HG03439 (cell line): ENCODE results near the gene SKIC2.
A peak's percentile ranks its signal among the peaks of the same experiment; 100 is the strongest.
"Not testable (repeated sequence)": the region's sequence is repeated elsewhere in the genome, so short reads cannot be mapped to it uniquely, and the experiment has no call there.

Experiments
- ATAC-seq: cut with Tn5 transposase; IDR thresholded peaks from one replicate; pipeline ENCODE4 v1.9.1; 2021; ENCODE audit warnings: mild to moderate bottlenecking, moderate library complexity; ENCODE audit not compliant: unreplicated experiment

SKIC2 gene

DNA sequence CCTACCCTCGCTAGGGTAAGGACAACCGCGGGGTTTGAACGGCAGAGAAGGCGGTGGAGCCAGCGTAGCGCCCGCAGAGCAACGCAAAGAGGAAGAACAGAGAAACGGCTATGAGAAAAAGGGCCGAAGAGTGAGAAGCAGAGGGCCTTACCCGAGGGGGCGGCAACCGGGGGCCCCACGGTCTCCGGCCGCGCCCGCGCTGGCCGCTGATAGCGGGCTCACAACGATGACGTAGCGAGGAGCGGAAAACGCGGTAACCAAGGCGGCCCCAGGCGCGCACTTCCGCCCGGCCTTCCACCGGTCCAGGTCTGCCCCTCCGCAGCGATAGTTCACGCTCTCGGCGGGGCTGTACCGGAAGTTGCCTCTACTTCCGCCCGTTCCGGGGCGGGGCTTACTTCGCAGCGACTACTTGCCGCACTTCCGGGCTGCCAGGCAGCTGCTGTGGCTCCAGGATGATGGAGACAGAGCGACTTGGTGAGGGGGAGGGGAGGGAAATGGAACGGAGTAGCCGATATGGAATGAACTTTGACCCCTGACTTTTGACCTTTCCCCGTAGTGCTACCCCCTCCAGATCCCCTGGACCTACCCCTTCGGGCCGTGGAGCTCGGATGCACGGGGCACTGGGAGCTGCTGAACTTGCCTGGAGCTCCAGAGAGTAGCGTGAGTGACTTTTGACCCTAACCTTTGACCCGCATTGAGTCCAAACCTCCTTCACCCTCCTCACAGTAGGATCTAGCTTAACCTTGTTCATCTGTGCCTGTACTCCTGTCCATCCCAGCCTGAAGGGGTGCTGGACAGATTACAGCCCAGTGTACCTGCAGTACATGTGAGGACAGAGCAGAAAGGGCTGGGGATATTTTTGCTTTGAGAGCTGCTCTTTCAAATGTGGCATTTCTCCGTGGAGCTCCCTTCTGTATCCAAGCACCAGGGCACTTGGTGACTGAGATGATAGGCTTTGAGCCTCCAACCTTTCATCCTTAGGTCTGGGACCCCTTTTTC, at the start of gene SKIC2, which contains the start of gene NELFE:
Gene SKIC2, plus strand, starts transcription at position 435 of the 999 bp plus-strand sequence. Its CDS starts 18 bp downstream, at position 453.
Gene NELFE, minus strand, starts transcription at position 231 of the 999 bp plus-strand sequence. CDS start 525 bp downstream, outside the sequence.
- peak; percentile 94 for ATAC-seq

DNA sequence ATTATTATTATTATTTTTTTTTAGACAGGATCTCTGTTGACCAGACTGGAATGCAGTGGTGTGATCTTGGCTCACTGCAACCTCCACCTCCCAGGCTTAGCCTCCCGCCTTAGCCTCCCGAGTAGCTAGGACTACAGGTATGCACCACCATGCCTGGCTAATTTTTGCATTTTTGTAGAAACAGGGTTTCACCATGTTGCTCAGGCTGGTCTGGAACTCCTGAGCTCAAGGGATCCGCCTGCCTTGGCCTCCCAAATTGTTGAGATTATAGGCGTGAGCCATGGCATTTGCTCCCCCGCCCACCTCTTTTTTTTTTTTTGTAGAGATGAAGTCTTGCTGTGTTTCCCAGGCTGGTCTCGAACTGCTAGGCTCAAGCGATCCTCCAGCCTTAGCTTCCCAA, 49.7 kb upstream of the SKIC2 start:
- peak; percentile 4 for ATAC-seq

DNA sequence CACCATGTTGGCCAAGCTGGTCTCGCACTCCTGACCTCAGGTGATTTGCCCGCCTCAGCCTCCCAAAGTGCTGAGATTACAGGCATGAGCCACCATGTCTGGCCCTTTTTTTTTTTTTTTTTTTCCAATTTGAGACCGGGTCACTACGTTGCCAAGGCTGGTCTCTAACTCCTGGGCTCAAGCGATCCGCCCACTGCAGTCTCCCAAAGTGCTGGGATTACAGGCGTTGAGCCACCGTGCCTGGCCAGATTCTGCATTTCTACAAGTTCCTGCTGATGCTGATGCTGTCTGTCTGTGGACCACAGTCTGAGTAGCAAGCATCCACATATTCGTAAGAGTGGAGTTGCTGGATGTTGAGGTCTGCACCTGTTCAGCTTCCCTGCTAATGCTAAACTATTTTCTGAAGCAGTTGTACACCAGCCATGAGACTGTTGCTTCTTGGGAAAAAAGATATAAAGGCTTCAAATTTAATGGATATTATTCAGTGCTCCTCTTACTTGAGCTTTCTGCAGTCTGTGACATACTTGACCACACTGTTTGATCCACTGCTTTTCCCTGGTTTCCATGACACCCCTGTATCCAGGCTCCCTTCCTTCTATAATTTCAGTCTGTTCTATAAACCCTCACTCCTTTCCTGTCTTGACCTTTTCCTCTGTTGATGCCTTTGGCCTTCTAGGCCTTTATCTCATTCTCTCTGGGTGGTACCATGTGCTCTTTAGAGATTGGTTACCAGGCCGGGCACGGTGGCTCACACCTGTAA, 47.0 kb upstream of the SKIC2 start:
- ATAC-seq: no peak

DNA sequence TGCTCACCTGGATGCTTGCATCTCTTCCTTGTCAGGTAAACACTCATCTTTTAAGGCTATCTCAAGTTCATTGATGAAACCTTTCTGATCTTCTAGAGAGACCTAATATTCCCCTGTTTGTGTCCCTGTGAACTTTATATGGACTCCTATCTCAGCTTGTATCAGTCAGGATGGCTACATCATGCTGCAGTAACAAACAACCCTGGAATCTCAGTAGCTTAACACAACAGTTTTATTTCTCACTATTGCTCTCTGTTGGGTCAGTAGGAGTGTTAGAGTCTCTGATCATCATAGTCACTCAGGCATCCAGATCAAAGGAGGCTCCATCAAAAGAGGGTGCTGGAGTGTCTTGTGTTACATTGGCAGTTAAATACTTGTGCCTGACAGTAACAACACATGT, 43.6 kb upstream of the SKIC2 start:
- ATAC-seq: no peak

DNA sequence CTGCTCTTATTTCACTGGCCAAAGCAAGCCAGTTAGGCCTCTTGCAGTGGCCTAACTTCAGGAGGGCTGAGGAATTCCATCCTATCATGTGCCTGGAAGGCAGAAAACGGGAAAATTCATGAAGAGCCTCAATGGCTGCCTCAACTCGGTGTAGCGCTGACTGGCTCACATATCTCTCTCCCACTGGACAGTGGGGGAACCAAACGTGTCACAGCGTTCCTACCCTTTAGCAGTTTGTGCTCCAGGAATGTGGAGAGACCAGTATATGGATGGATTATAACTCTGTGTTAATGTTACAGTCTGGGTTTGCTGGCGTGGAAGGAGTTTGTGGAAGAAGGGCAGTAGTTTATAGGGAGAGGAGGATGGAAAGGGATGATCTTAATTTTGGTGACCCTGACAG, 43.2 kb upstream of the SKIC2 start:
- no peak for ATAC-seq

DNA sequence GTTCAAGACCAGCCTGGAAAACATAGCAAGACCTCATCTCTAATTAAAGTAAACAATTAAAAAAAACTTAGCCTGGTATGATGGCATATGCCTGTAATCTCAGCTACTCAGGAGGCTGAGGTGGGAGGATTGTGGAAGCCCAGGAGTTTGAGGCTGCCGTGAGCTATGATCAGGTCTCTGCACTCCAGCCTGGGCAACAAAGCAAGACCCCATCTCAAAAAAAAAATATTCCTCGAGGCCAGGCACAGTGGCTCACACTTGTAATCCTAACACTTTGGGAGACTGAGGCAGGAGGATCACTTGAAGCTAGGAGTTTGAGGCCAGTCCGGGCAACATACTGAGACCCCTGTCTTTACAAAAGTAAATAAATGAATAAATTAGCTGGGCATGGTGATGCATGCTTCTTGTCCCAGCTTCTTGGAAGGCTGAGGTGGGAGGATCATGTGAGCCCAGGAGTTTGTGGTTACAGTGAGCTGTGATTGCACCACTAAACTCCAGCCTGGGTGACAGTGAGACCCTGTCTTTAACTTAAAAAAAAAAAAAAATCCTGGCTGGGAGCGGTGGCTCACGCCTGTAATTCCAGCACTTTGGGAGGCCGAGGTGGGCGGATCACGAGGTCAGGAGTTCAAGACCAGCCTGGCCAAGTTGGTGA, 40.8 kb upstream of the SKIC2 start:
- no peak for ATAC-seq

DNA sequence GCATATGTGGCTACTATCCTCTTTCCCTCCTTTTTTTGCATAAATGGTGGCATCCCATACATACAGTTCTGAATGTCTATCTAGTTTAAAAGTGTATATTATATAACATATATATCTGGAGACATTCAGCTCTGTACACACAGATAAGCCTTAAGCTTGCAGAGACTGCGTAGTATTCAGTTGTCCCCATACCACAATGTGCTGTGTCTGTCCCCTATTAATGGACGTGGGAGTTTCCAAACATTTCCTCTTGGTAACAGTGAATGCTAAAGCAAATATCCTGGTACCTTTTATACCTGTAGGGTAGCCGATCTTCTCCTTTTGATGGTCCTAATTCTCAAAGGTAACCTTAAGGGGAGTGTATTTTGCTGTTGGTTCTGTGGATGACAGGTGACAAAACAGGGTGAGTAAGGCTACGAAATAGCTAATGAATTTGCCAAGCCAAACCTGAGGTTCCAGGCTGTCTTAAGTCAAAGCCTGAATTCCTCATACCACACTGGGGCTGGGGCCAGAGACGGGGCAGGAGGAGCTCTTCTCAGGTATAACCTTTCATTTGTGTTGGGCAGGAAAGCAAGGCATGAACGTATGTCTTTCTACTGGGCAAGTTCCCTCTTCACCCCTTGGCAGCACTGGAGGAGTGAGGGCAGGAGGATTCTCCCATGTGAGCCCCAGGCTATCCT, 39.2 kb upstream of the SKIC2 start:
- no peak for ATAC-seq

DNA sequence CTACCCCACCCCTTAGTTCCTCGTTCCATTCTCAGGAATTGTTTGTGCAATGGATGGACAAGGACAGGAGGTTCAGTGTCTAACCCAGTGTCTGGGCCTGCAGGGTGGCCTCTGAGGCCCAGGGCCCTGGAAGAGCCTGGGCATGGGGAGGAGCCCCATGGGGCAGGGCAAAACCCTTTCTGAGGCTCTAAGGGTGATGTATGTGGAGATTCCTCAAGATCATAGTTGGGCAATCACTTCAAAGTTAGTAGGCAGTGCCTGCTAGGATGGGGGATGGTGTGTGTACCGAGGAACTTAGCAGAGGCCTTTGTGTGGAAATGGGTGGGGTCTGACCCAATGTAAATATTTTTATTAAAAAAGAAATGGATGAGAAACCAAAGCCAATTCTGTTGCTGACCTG, 38.2 kb upstream of the SKIC2 start:
- ATAC-seq: no peak

DNA sequence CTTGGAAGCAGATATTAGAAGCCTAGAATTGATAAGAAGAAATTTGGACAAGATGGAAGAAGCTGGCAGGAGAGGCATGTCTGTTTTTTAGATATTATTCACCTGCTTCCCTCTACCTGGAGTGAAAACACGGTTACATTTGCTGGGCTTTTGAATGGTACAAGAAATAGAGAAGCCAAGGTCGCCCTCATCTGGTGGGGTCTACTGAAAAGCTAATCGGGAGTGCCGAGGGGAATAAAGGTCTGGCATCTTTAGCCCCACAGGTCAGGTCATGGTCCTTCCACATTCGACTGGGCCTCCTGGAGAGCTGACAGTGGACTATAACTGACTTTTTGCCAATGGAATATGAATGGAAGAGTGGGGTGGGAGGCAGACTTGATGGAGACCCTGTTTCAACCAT, 36.0 kb upstream of the SKIC2 start:
- ATAC-seq: no peak

DNA sequence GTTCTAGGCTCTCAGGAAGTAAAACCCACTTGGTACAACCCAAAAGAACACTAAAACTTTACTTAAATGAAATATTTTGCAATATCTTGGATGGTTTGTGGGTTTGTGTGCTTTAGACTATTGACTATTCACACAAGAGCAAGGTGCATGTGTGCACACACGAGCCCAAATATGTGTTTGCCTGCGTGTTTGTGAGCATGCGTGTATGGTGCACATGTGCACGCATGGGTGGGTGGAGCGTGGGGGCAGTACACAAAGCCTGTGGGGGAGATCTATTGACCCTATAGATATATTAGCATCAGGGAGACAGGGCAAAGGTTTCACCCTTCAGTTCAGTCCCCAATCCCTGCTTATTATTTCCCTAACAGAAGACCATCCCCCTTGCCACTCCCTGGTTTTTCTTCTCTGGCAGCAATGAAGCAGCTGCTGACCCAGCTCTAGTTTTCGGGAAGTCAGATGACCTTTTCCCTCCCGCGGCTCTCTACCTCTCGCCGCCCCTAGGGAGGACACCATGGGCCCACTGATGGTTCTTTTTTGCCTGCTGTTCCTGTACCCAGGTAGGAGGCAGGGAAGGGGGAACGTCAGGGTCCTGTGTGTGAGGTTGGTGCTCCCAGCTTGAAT, 31.6 kb upstream of the SKIC2 start, which contains the start of gene C2:
Gene C2, plus strand, starts transcription at position 476 of the 621 bp plus-strand sequence. Its CDS starts 36 bp downstream, at position 512.
- no peak for ATAC-seq

DNA sequence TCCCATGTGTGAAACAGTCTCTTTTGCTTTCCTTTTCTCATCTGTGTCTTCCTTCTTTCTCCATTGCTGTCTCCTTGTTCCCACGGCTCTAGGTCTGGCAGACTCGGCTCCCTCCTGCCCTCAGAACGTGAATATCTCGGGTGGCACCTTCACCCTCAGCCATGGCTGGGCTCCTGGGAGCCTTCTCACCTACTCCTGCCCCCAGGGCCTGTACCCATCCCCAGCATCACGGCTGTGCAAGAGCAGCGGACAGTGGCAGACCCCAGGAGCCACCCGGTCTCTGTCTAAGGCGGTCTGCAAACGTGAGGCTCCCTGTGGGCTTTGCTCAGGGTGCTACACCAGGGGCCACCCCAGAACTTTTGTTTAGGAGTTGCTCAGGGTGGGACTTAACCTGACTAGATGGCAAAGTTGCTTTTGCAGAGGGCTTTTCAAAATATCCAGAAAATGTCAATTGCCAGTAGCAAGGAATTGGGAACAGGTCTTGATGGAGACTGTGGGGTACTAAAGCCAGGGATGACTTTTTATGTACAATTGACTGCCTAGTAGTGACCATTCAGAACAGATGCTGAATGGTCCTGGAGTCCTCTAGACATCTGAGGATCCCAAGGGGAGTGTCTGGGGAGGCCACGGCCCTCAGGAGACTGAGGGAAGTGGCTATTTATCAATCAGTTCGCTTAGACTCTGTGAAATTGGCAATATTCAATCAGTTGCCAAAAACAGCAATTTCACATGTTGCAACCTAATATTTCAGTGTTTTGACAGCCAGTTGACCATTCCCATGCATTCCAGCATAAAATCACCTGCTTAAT, 30.9 kb upstream of the SKIC2 start:
- ATAC-seq: no peak

DNA sequence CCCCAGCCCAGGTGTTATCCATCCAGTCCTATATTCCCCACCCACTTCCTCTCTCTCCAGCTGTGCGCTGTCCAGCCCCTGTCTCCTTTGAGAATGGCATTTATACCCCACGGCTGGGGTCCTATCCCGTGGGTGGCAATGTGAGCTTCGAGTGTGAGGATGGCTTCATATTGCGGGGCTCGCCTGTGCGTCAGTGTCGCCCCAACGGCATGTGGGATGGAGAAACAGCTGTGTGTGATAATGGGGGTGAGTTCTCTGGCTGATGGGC, 30.4 kb upstream of the SKIC2 start:
- ATAC-seq: no peak

DNA sequence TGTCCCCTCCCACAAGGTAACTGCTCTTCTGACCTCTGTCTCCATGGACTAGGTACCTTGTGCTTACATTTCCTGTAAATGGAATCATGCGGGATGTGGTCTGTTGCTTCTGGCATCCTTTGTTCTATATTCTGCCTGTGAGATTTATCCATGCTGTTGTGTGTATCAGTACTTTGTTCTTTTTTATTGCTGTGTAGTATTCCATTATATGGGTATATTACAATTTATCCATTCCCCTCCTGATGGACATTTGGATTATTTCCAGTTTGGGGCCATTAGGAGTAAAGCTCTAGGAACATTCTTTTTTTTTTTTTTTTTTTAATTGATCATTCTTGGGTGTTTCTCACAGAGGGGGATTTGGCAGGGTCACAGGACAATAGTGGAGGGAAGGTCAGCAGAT, 28.0 kb upstream of the SKIC2 start:
- ATAC-seq: no peak

DNA sequence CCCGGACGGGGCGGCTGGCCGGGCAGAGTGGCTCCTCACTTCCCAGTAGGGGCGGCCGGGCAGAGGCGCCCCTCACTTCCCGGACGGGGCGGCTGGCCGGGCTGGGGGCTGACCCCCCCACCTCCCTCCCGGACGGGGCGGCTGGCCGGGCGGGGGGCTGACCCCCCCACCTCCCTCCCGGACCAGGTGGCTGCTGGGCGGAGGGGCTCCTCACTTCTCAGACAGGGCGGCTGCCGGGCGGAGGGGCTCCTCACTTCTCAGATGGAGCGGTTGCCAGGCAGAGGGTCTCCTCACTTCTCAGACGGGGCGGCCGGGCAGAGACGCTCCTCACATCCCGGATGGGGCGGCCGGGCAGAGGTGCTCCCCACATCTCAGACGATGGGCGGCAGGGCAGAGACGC, 26.8 kb upstream of the SKIC2 start:
- not testable (repeated sequence) for ATAC-seq

DNA sequence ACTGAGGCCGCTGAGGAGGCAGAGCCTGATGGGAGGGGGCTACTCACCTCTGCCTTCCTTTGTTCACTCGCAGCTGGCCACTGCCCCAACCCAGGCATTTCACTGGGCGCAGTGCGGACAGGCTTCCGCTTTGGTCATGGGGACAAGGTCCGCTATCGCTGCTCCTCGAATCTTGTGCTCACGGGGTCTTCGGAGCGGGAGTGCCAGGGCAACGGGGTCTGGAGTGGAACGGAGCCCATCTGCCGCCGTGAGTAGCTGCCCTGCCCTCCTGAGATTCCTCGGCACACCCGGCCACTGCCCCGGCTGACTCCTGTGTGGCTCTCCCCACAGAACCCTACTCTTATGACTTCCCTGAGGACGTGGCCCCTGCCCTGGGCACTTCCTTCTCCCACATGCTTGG, 25.4 kb upstream of the SKIC2 start:
- no peak for ATAC-seq

DNA sequence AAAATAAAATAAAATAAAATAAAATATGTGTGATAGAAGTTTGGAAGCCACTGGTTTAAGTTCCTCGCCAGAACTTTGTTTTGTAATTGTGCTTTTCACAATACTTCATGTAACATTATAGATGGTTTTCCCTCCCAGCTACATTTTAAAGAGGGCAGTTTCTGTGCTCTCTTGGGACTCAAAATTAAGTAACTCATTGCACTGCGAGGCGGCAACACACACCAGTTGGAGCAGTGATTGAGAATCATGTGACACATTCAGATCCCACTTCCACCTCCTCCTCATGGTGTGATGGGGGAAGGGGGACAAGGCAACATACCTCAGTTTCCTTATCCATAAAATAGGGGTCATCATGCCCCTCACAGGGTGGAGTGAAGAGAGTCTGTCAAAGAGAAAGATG, 24.0 kb upstream of the SKIC2 start:
- ATAC-seq: no peak

DNA sequence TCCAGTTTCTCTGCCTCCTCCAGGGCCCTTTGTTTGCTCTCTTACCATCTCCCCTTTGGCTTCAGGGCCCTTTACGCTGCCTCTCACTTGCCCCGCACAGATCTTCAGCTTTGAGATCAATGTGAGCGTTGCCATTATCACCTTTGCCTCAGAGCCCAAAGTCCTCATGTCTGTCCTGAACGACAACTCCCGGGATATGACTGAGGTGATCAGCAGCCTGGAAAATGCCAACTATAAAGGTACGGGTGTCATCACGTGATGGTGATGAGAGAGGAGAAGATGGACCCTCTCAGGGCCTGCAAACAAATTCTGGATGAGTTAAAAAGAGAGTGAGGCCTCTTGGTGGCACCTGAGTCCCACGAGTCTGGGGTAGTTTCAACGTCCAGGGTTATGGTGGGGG, 23.2 kb upstream of the SKIC2 start:
- no peak for ATAC-seq

DNA sequence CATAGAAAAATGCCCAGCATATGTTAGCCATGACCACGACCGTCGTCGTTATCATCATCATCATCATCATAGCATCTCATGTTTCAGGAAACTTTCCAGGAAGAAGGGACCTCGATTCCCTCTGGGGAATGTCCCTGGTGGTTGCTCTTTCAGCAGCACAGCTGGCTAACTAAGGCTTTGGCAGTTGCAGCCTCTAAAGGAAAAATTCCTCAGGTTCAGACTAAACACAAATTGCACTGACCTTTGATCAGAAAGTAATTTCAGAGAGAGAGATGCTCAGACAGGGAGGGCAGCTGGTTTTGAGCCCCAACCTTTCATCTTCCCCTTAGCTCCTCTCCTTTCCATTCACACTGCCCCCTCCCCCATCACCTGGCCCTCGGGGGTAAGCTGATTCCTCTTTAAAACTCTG, 18.7 kb upstream of the SKIC2 start:
- ATAC-seq: no peak

DNA sequence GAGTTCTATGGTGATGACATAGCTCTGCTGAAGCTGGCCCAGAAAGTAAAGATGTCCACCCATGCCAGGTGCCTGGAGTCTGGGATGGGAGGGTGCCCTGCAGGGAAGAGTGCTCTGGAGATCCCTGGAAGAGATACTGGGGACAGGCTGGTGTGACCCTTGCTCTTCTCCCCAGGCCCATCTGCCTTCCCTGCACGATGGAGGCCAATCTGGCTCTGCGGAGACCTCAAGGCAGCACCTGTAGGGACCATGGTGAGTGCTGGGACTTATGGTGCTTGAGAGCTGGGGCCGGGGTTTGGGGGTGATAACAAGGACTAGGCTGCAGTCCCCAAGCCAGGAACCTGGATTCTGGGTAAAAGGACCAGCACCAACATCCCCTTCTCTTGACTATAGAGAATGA, 15.2 kb upstream of the SKIC2 start:
- ATAC-seq: no peak

DNA sequence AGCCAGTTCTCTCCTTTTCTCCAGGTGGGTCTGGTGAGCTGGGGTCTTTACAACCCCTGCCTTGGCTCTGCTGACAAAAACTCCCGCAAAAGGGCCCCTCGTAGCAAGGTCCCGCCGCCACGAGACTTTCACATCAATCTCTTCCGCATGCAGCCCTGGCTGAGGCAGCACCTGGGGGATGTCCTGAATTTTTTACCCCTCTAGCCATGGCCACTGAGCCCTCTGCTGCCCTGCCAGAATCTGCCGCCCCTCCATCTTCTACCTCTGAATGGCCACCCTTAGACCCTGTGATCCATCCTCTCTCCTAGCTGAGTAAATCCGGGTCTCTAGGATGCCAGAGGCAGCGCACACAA, 13.8 kb upstream of the SKIC2 start:
- ATAC-seq: no peak
